Nephron (organoid): ENCODE results near the gene GALNT9.

Experiments
- H3K27ac Mint-ChIP-seq, 3 experiments: 2 replicates each; pipeline ENCODE4 v1.8.0; 2020; ENCODE audit warnings: mixed read lengths in 3 of 3, mild to moderate bottlenecking in 2 of 3, moderate library complexity in 1 of 3
- H3K27me3 Mint-ChIP-seq: 2 replicates; pipeline ENCODE4 v1.8.0; 2021; ENCODE audit warnings: low read depth, mild to moderate bottlenecking, moderate library complexity, mixed read lengths
- H3K36me3 Mint-ChIP-seq: 2 replicates; pipeline ENCODE4 v1.8.0; 2020; ENCODE audit warnings: low read depth, mixed read lengths
- H3K4me1 Mint-ChIP-seq: 2 replicates; pipeline ENCODE4 v1.8.0; 2020; ENCODE audit warnings: mixed read lengths
- H3K4me3 Mint-ChIP-seq, 3 experiments: 2 replicates each; pipeline ENCODE4 v1.8.0; 2020; ENCODE audit warnings: mild to moderate bottlenecking in 3 of 3, mixed read lengths in 3 of 3, moderate library complexity in 2 of 3
- H3K9me3 Mint-ChIP-seq: 2 replicates; pipeline ENCODE4 v1.8.0; 2020; ENCODE audit warnings: mixed read lengths
- CTCF ChIP-seq, 3 experiments: fragments of 200-600 bp; sonication (generic); IDR thresholded peaks; one replicate each; pipeline ENCODE4 v1.5.0; 2021; ENCODE audit warnings: antibody characterized with exemption in 3 of 3; ENCODE audit not compliant: unreplicated experiment in 3 of 3

GALNT9 gene

DNA sequence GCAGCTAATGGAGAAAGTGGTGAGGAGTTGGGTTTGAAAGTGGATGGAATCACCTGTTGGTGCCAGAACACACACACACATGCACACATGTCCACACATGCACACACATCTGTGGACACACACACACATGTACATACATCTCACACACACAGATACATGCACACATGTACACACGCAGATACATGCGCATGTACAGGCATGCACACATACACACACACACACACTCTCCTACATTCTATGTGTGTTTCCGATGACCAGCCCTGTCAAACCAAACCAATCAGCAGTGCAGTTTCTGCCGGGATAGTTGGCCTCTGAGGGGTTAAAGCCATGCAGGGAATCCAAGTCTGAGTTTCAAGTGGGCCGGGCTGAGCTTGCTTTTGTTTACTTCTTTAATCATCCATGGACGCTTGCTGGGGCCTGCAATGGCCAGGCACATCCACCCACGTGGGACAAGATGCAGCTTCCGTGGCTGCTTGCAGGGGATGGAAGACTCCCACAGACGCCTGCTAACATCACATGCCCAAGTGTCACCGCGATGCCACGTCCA lies 52.5 kb downstream of the GALNT9 start:
- Mint-ChIP-seq H3K4me3 (peak overlapping the region in 2 of 3 experiments; percentile 22 to 36), H3K9me3 (no peaks in the 10 kb centered on the region), H3K4me1 (peaks cover 65% of the 10 kb centered on the region), H3K27ac (peak overlapping the region; percentile 48 to 67 (median 66)), H3K27me3 (peaks cover 26% of the 10 kb centered on the region), H3K36me3 (no peaks in the 10 kb centered on the region)
- TF ChIP-seq CTCF (IDR thresholded peaks at IDR 0.05; ENCODE audit: unreplicated experiment in 3 of 3), result no peak

- no peak for TF ChIP-seq CTCF (IDR thresholded peaks at IDR 0.05; ENCODE audit: unreplicated experiment in 3 of 3)
- peaks cover 31% of the 10 kb centered on the region for H3K27me3 Mint-ChIP-seq
- H3K9me3 Mint-ChIP-seq, result no peaks in the 10 kb centered on the region
- H3K27ac Mint-ChIP-seq, result peak overlapping the region in 2 of 3 experiments; percentile 66 to 67
- H3K4me3 Mint-ChIP-seq, result peak overlapping the region in 2 of 3 experiments; percentile 22 to 36
- H3K4me1 Mint-ChIP-seq, result peaks cover 67% of the 10 kb centered on the region
- no peaks in the 10 kb centered on the region for H3K36me3 Mint-ChIP-seq
Observed at GRCh38 chr12:132276066-132276826, 53.1 kb downstream of the GALNT9 start.

- Mint-ChIP-seq H3K36me3 (no peaks in the 10 kb centered on the region), H3K27me3 (peaks cover 37% of the 10 kb centered on the region), H3K4me3 (peak overlapping the region in 1 of 3 experiments; percentile 17), H3K4me1 (peaks cover 67% of the 10 kb centered on the region), H3K9me3 (no peaks in the 10 kb centered on the region), H3K27ac (peak overlapping the region in 1 of 3 experiments; percentile 54)
- no peak for TF ChIP-seq CTCF (IDR thresholded peaks at IDR 0.05; ENCODE audit: unreplicated experiment in 3 of 3)
Observed at GRCh38 chr12:132275631-132276030, 53.8 kb downstream of the GALNT9 start.

GRCh38 chr12:132275110-132275531 lies 54.3 kb downstream of the GALNT9 start:
- H3K4me3 Mint-ChIP-seq, result peak overlapping the region; percentile 50 to 75 (median 63)
- peaks cover 40% of the 10 kb centered on the region for H3K27me3 Mint-ChIP-seq
- H3K36me3 Mint-ChIP-seq, result no peaks in the 10 kb centered on the region
- H3K4me1 Mint-ChIP-seq, result peaks cover 67% of the 10 kb centered on the region
- no peak for TF ChIP-seq CTCF (IDR thresholded peaks at IDR 0.05; ENCODE audit: unreplicated experiment in 3 of 3)
- peak overlapping the region; percentile 54 to 78 (median 71) for H3K27ac Mint-ChIP-seq
- H3K9me3 Mint-ChIP-seq, result no peaks in the 10 kb centered on the region

GRCh38 chr12:132273992-132274334 lies 55.4 kb downstream of the GALNT9 start:
- peak overlapping the region in 1 of 3 experiments; percentile 17 for H3K4me3 Mint-ChIP-seq
- peaks cover 46% of the 10 kb centered on the region for H3K27me3 Mint-ChIP-seq
- peak overlapping the region in 1 of 3 experiments; percentile 69 for H3K27ac Mint-ChIP-seq

More at GRCh38 chr12:132273992-132274334, 55.4 kb downstream of the GALNT9 start:
- H3K36me3 Mint-ChIP-seq, result no peaks in the 10 kb centered on the region
- no peaks in the 10 kb centered on the region for H3K9me3 Mint-ChIP-seq
- H3K4me1 Mint-ChIP-seq, result peaks cover 71% of the 10 kb centered on the region
- TF ChIP-seq CTCF (IDR thresholded peaks at IDR 0.05; ENCODE audit: unreplicated experiment in 3 of 3), result no peak
